Activated naive CD4-positive, alpha-beta T cell treated with anti-CD3 and anti-CD28 coated beads, Interleukin-2, amount 50 U/mL, for 24 hours (primary cell): ENCODE results near the gene FAM83E.

Experiments
- H3K27ac Mint-ChIP-seq: one replicate; pipeline ENCODE4 v1.8.0; 2021; ENCODE audit warnings: mild to moderate bottlenecking, mixed read lengths
- H3K27me3 Mint-ChIP-seq: one replicate; pipeline ENCODE4 v1.8.0; 2021; ENCODE audit warnings: mixed read lengths
- H3K36me3 Mint-ChIP-seq: one replicate; pipeline ENCODE4 v1.8.0; 2021; ENCODE audit warnings: mixed read lengths
- H3K4me1 Mint-ChIP-seq: one replicate; pipeline ENCODE4 v1.8.0; 2021; ENCODE audit warnings: mixed read lengths
- H3K4me3 Mint-ChIP-seq: one replicate; pipeline ENCODE4 v1.8.0; 2021; ENCODE audit warnings: mild to moderate bottlenecking, mixed read lengths
- H3K9me3 Mint-ChIP-seq: one replicate; pipeline ENCODE4 v1.8.0; 2021; ENCODE audit warnings: mixed read lengths

The FAM83E gene

GRCh38 chr19:48613024-48613851 is 1.6 kb downstream of the FAM83E start:
- H3K36me3 Mint-ChIP-seq, result peaks cover 19% of the 10 kb centered on the region
- H3K4me1 Mint-ChIP-seq, result peaks cover 22% of the 10 kb centered on the region
- no peak overlapping the region for H3K4me3 Mint-ChIP-seq
- H3K27me3 Mint-ChIP-seq, result no peaks in the 10 kb centered on the region
- H3K9me3 Mint-ChIP-seq, result no peaks in the 10 kb centered on the region
- H3K27ac Mint-ChIP-seq, result peak overlapping the region; percentile 15

- Mint-ChIP-seq H3K9me3 (no peaks in the 10 kb centered on the region), H3K27ac (peak overlapping the region; percentile 65)
Observed at GRCh38 chr19:48611872-48612271, 3.0 kb downstream of the FAM83E start.

GRCh38 chr19:48609571-48610108 is 5.2 kb downstream of the FAM83E start:
- H3K27me3 Mint-ChIP-seq, result no peaks in the 10 kb centered on the region
- H3K9me3 Mint-ChIP-seq, result no peaks in the 10 kb centered on the region
- peaks cover 10% of the 10 kb centered on the region for H3K4me1 Mint-ChIP-seq
- no peaks in the 10 kb centered on the region for H3K36me3 Mint-ChIP-seq
- H3K27ac Mint-ChIP-seq, result no peak overlapping the region
- no peak overlapping the region for H3K4me3 Mint-ChIP-seq

More at GRCh38 chr19:48611872-48612271, 3.0 kb downstream of the FAM83E start:
- H3K36me3 Mint-ChIP-seq, result peaks cover 9% of the 10 kb centered on the region
- no peak overlapping the region for H3K4me3 Mint-ChIP-seq
- no peaks in the 10 kb centered on the region for H3K27me3 Mint-ChIP-seq
- H3K4me1 Mint-ChIP-seq, result peaks cover 16% of the 10 kb centered on the region

- no peaks in the 10 kb centered on the region for H3K9me3 Mint-ChIP-seq
- no peak overlapping the region for H3K27ac Mint-ChIP-seq
- H3K27me3 Mint-ChIP-seq, result no peaks in the 10 kb centered on the region
- peaks cover 6% of the 10 kb centered on the region for H3K4me1 Mint-ChIP-seq
- no peaks in the 10 kb centered on the region for H3K36me3 Mint-ChIP-seq
- no peak overlapping the region for H3K4me3 Mint-ChIP-seq
Observed at GRCh38 chr19:48608798-48609263, 6.0 kb downstream of the FAM83E start.

- Mint-ChIP-seq H3K36me3 (no peaks in the 10 kb centered on the region), H3K4me1 (peaks cover 4% of the 10 kb centered on the region), H3K9me3 (no peaks in the 10 kb centered on the region), H3K27me3 (no peaks in the 10 kb centered on the region), H3K4me3 (no peak overlapping the region), H3K27ac (no peak overlapping the region)
Observed at GRCh38 chr19:48607359-48607755, 7.5 kb downstream of the FAM83E start.

- H3K27me3 Mint-ChIP-seq, result no peaks in the 10 kb centered on the region
- H3K36me3 Mint-ChIP-seq, result no peaks in the 10 kb centered on the region
- H3K9me3 Mint-ChIP-seq, result no peaks in the 10 kb centered on the region
- peaks cover 4% of the 10 kb centered on the region for H3K4me1 Mint-ChIP-seq
- H3K4me3 Mint-ChIP-seq, result no peak within 1 kb of the TSS
- no peak within 1 kb of the TSS for H3K27ac Mint-ChIP-seq
Observed at GRCh38 chr19:48606463-48607358, 8.2 kb downstream of the FAM83E start, which contains the start of gene SPACA4. SPACA4 (plus strand) TSS chr19:48606742; CDS start chr19:48606979, 237 bp downstream.

- Mint-ChIP-seq H3K4me1 (peaks cover 2% of the 10 kb centered on the region), H3K9me3 (no peaks in the 10 kb centered on the region), H3K36me3 (no peaks in the 10 kb centered on the region), H3K27ac (no peak overlapping the region), H3K4me3 (no peak overlapping the region), H3K27me3 (no peaks in the 10 kb centered on the region)
Observed at GRCh38 chr19:48603850-48604249, 11.0 kb downstream of the FAM83E start.

GRCh38 chr19:48603449-48603848 is 11.4 kb downstream of the FAM83E start:
- Mint-ChIP-seq H3K27ac (no peak overlapping the region), H3K4me3 (no peak overlapping the region), H3K9me3 (no peaks in the 10 kb centered on the region), H3K27me3 (no peaks in the 10 kb centered on the region), H3K36me3 (no peaks in the 10 kb centered on the region), H3K4me1 (no peaks in the 10 kb centered on the region)

GRCh38 chr19:48603001-48603400 is 11.9 kb downstream of the FAM83E start:
- Mint-ChIP-seq H3K4me1 (no peaks in the 10 kb centered on the region), H3K27ac (no peak overlapping the region), H3K4me3 (no peak overlapping the region), H3K9me3 (no peaks in the 10 kb centered on the region), H3K36me3 (no peaks in the 10 kb centered on the region), H3K27me3 (no peaks in the 10 kb centered on the region)

- no peaks in the 10 kb centered on the region for H3K9me3 Mint-ChIP-seq
- no peak overlapping the region for H3K27ac Mint-ChIP-seq
- no peak overlapping the region for H3K4me3 Mint-ChIP-seq
- no peaks in the 10 kb centered on the region for H3K4me1 Mint-ChIP-seq
- no peaks in the 10 kb centered on the region for H3K36me3 Mint-ChIP-seq
- no peaks in the 10 kb centered on the region for H3K27me3 Mint-ChIP-seq
Observed at GRCh38 chr19:48600679-48601417, 14.0 kb downstream of the FAM83E start.

- Mint-ChIP-seq H3K4me1 (peaks cover 4% of the 10 kb centered on the region), H3K36me3 (no peaks in the 10 kb centered on the region), H3K27ac (no peak overlapping the region), H3K27me3 (no peaks in the 10 kb centered on the region), H3K9me3 (no peaks in the 10 kb centered on the region), H3K4me3 (no peak overlapping the region)
Observed at GRCh38 chr19:48598996-48599700, 15.7 kb downstream of the FAM83E start.

GRCh38 chr19:48596679-48597465 is 18.0 kb downstream of the FAM83E start:
- Mint-ChIP-seq H3K27ac (peak overlapping the region; percentile 35), H3K4me3 (peak overlapping the region; percentile 55), H3K4me1 (peaks cover 4% of the 10 kb centered on the region), H3K27me3 (no peaks in the 10 kb centered on the region), H3K9me3 (no peaks in the 10 kb centered on the region), H3K36me3 (no peaks in the 10 kb centered on the region)

GRCh38 chr19:48596237-48596636 is 18.6 kb downstream of the FAM83E start:
- no peak overlapping the region for H3K27ac Mint-ChIP-seq
- H3K4me1 Mint-ChIP-seq, result peaks cover 4% of the 10 kb centered on the region
- no peaks in the 10 kb centered on the region for H3K36me3 Mint-ChIP-seq
- no peak overlapping the region for H3K4me3 Mint-ChIP-seq
- no peaks in the 10 kb centered on the region for H3K9me3 Mint-ChIP-seq
- no peaks in the 10 kb centered on the region for H3K27me3 Mint-ChIP-seq

- H3K4me1 Mint-ChIP-seq, result peaks cover 4% of the 10 kb centered on the region
- H3K36me3 Mint-ChIP-seq, result no peaks in the 10 kb centered on the region
- H3K9me3 Mint-ChIP-seq, result no peaks in the 10 kb centered on the region
- H3K4me3 Mint-ChIP-seq, result peak overlapping the region; percentile 26
- H3K27ac Mint-ChIP-seq, result no peak overlapping the region
- no peaks in the 10 kb centered on the region for H3K27me3 Mint-ChIP-seq
Observed at GRCh38 chr19:48595833-48596232, 19.0 kb downstream of the FAM83E start.
